GM19025 (cell line): ENCODE data around the gene CNNM2.

Source experiments
- ATAC-seq: cut with Tn5 transposase; IDR thresholded peaks from one replicate; pipeline ENCODE4 v1.9.1; 2021; ENCODE audit warnings: mild to moderate bottlenecking, low read depth, moderate library complexity; ENCODE audit not compliant: unreplicated experiment

Gene CNNM2

DNA sequence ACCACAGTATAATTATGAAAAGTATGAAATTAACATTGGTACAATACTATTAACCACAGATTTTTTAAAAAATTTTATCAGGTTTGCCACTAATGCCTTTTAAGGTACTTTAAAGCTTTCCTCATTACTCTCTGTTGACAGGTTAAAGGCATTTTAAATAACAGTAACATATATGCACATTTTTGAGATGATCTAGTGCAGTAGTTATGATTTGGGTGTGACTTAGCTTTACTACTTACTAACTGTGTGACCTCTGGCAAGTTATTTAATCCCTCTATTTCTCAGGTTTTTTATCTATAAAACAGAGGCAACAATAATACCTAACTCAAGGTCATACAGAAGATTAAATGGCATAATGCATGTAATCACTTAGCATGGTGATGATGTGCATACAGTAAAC, 180.1 kb downstream of the CNNM2 start:
- no peak for ATAC-seq

DNA sequence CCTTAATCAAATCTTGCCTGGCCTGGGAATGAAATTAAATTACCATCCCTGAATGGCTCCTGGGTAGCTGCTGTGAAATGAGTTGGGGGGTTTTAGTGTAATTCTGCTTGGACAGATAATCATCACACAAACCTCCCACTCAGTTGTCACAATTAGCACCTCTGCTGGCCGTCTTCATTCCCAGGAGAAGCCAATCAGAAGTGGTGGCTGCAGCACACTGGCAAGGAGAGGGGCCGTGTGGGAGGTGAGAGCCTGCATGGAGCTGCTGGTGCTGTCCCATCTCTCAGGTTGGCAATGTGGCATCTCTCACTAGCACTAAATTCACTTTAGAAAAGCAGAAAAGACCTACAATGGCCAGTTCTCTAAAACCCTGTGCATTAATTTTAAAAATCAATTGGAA, 182.5 kb downstream of the CNNM2 start:
- no peak for ATAC-seq

DNA sequence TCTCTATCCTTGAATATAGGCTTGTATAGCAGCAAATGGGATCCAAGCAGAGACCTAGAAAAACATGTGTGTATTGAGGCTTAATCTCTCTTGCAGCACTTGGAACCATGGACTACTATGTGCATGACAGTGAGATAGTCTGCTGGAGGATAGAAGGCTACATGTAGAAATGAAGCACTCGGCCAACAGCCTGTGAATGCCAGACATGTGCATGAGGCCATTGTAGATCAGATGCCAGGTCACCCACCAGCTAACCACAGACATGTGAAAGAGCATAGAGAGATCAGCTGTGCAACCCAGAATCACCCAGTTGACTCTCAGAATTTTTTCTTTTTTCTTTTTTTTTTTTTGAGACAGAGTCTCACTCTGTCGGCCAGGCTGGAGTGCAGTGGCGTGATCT, 184.1 kb downstream of the CNNM2 start:
- ATAC-seq = no peak

DNA sequence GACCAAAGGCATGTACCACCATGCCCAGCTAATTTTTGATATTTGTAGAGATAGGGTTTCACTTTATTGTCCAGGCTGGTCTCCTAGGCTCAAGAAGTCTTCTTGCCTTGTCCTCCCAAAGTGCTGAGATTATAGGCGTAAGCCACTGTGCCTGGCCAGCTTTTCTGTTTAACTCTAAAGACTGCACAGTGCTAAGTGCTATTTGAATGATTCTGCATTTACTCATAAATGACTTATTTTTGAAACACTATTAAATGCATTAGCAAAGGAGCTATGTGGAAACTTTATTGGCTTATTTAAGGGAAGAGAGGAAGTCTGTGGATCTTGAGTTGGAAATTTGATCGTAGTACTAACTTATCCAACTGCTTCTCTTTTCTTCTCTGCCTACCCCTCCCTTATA, 185.9 kb downstream of the CNNM2 start:
- ATAC-seq = no peak

- ATAC-seq = no peak
Observed at GRCh38 chr10:103104721-103105120, 186.6 kb downstream of the CNNM2 start.

DNA sequence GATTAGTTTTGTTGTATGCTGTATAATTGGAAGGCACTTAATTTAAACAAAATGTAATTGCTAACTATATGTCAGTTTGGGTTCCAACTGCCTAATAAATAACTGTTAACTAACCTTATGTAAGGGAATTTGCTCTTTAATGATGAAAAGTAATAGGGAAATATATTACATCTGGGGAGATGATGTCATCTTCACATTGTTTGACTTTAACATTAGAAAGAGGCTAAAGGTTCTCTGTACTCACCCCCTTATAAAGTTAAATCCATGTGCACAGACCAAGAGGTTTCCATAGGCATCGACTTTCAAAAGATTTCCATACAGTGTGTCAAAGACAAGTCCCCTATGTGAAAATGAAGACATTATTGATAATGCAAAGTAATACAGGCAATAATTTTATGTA, 187.4 kb downstream of the CNNM2 start:
- ATAC-seq = no peak

GRCh38 chr10:103106539-103106938, 188.4 kb downstream of the CNNM2 start:
- no peak for ATAC-seq

DNA sequence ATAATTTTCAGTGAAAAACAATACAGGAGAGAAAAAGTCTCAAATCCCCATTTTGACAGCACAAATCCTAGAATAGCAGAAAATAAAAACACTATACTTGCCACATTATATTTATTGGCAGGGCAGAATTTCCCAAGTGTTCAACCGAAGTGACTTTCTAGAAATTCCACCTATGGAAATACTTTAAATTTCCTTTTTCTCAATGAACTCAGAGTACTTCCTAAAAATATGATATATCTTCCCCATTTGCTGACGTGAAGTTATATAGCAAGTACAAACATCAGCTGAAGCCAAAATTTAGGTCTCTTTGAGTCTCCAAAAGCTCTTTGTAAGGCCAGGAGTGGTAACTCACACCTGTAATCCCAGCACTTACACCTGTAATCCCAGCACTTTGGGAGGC, 191.7 kb downstream of the CNNM2 start:
- no peak for ATAC-seq

- no peak for ATAC-seq
Observed at GRCh38 chr10:103110407-103110806, 192.3 kb downstream of the CNNM2 start.

- ATAC-seq = peak; percentile 76
Observed at GRCh38 chr10:103111031-103111917, 193.2 kb downstream of the CNNM2 start.

DNA sequence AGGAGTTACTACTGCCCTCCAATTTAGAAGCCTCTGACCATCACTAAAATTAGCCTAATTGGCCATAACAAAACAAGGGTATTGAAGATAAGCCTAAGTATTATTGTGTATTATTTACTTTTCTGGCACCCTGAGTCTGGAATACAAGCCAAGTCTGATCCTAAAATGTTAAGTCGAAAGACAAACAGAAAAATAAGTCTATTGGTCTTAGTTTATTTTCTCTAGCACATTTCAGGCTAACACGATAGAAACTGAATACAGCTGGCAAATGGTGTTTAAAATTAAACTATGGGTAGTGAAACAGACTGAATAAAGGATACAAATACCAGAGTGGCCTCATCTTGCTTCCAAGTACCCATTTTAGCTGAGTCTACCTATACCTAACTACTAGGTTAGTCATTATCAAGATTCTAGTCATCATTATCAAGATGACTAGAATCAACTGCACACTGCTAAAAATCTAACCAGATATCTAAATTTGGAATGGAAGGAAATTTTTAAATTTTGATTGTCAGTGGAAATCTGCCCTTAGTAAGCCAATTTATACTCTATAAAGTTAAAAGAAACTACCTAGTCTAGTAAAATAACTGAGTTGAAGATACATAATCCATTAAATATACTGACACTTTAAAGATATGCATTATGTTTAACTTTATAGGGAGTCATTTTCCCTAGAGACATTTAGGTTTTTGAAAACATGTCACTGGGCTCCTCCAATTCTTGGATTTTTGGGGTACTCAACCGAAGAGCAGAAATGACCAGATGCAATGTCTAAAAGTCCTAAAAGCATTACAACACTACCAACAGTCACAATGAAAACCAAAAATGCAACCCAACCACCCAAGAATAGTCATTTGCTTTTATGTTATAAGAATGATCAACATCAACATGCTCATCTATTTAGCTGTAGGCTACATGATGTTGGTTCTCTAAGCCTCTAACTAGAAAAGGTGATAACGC, 194.1 kb downstream of the CNNM2 start:
- ATAC-seq = peak; percentile 50

DNA sequence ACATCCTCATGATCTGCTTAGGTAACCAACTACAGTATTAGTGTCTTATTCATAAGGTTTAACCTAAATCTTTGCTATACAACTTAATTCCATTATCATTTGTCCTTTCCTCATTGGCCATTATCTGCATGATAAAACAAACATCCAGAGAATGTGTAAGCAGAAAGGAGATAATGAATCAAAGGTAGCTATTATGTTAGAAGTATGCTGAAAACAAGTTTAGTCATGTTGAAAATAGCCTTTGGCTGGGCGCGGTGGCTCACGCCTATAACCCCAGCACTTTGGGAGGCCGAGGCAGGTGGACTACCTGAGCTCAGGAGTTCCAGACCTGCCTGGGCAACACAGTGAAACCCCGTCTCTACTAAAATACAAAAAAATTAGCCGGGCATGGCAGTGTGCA, 196.8 kb downstream of the CNNM2 start:
- ATAC-seq = no peak

- no peak for ATAC-seq
Observed at GRCh38 chr10:103117247-103117646, 199.2 kb downstream of the CNNM2 start.

DNA sequence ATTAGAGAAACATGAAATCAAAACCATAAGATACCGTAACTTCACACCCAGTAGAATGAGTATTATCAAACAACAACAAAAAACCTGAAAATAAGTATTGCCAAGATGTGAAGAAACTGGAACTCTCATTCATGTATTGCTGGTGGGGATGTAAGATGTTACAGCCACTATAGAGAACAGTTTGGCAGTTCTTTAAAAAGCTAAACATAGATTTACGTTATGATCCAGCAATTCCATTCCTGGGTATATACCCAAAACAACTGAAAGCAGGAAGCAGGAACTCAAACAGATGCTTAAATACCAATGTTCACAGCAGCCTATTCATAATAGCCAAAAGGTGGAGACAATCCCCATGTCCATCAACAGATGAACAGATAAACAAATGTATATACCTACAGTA, 202.5 kb downstream of the CNNM2 start:
- no peak for ATAC-seq

GRCh38 chr10:103120977-103121735, 203.1 kb downstream of the CNNM2 start:
- no peak for ATAC-seq

- no peak for ATAC-seq
Observed at GRCh38 chr10:103123282-103124024, 205.4 kb downstream of the CNNM2 start.

GRCh38 chr10:103124420-103125096, 206.5 kb downstream of the CNNM2 start:
- ATAC-seq = no peak

DNA sequence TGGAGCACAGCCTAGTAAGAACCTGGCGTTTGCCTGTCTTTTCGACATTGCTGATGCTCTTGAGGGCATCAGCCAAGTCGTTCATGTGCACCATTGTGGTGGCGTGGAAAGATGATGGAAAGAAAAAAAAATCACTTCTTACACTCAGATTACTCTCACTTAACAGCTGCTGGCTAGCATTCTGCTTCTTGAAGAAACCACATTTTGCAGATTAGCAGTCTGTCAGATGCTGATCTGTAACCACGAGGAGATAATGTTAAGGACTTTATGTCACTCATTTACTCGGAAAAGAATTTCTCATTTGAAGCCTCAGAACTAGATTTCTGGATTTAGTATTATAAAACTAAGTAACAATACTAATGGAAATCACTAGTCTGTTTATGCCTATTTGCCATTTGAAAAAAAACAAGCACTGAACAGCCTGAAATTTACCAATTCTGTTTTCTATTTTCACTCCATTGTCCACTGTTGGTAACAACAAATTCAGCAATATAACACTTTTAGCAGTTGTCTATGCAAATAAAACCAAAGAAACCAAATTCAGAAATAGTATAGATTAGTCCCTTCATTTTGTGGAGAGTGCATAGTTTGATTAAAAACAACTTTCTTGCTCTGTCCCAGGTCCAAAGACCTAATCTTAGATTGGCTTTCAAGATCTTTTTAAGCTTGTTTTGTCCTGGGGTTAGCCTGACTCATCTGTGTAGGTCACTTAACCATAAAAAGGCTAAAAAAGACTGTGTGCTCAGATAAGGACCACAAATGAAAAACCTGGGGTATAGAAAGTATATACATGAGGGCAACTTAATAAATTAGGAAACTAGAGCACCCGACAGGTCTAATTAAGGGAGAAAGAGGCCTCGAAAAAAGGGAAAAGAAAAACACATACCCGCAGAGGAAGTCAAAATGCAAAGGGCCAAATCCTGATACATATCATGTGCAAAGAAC, 207.5 kb downstream of the CNNM2 start:
- ATAC-seq = peak; percentile 73
